Posterior cingulate gyrus (tissue), 11 donors: ENCODE data around the gene UHRF2.

Experiments used
- DNase-seq, 10 donors: peaks; one replicate each; pipeline versions ENCODE4 v3.0.0 to v3.0.0-alpha.2; 2020 to 2021; ENCODE audit warnings: mixed read lengths in 3 of 10
- intact Hi-C: fragments of 100-400 bp; cut with DNase I; formaldehyde crosslinking; loops from one replicate; pipeline ENCODE4 v1.15.1; 2023

The UHRF2 gene

GRCh38 chr9:6552033-6552432 is 139.0 kb downstream of the UHRF2 start:
- intact Hi-C loops, result no loop called here
- no peak for DNase-seq

GRCh38 chr9:6552498-6553121 is 139.6 kb downstream of the UHRF2 start:
- intact Hi-C loops, result no loop called here

GRCh38 chr9:6553866-6554265 is 140.9 kb downstream of the UHRF2 start:
- intact Hi-C loops, result no loop called here
- DNase-seq, result no peak

More at GRCh38 chr9:6552498-6553121, 139.6 kb downstream of the UHRF2 start:
- DNase-seq, result no peak
